ENCODE results near the gene TCF19. TPM values are rescaled to one million over a fixed set of nuclear protein-coding genes. Genes with fewer than 3 reads are reported as not detected.

Gene TCF19
- total RNA-seq, 2 donors from 2014 or later, result 10.8 to 12.5 TPM

DNA sequence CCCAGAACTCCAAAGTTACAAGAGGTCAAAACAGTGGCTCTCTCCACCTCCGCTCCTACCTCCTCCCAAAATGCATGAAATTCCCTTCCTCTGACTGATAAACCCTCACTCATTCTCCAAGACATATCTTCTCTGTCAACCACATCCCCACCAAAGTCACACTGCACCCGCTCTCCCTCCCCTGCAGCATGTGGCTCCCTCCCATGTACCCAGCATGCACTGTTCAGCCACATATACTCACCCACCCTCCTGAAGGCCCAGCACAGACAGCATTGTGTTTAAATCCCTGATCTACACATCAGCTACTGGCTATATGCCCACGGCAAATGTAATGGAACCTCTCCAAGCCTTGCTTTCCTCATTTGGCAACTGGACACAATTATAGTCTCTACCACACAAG, 17.6 kb downstream of the TCF19 start:
- Histone ChIP-seq H3K36me3 (ENCODE audit: control insufficient read depth, insufficient read depth, low read length) (no peaks in the 10 kb centered on the region), H3K9me3 (ENCODE audit: control insufficient read depth, low read length) (no peaks in the 10 kb centered on the region), H3K4me1 (ENCODE audit: control insufficient read depth, insufficient read depth, low read length) (peaks cover 19% of the 10 kb centered on the region), H3K27me3 (ENCODE audit: control insufficient read depth, insufficient read depth, low read length, poor library complexity, severe bottlenecking) (no peaks in the 10 kb centered on the region), H3K9ac (ENCODE audit: extremely low read depth, low read length, poor library complexity, severe bottlenecking) (no peak overlapping the region), H3K27ac (ENCODE audit: low read depth, low read length) (no peak overlapping the region), H3K4me3 (ENCODE audit: low read length) (no peak overlapping the region)
- Mint-ChIP-seq H3K4me1 (peaks cover 27% of the 10 kb centered on the region), H3K4me3 (no peak overlapping the region), H3K27me3 (ENCODE audit: insufficient read depth) (peaks cover 2% of the 10 kb centered on the region), H3K9me3 (no peaks in the 10 kb centered on the region), H3K36me3 (ENCODE audit: low read depth) (no peaks in the 10 kb centered on the region), H3K27ac (no peak overlapping the region)
- peak; percentile 42 for DNase-seq
- TF ChIP-seq, protein P1, sequence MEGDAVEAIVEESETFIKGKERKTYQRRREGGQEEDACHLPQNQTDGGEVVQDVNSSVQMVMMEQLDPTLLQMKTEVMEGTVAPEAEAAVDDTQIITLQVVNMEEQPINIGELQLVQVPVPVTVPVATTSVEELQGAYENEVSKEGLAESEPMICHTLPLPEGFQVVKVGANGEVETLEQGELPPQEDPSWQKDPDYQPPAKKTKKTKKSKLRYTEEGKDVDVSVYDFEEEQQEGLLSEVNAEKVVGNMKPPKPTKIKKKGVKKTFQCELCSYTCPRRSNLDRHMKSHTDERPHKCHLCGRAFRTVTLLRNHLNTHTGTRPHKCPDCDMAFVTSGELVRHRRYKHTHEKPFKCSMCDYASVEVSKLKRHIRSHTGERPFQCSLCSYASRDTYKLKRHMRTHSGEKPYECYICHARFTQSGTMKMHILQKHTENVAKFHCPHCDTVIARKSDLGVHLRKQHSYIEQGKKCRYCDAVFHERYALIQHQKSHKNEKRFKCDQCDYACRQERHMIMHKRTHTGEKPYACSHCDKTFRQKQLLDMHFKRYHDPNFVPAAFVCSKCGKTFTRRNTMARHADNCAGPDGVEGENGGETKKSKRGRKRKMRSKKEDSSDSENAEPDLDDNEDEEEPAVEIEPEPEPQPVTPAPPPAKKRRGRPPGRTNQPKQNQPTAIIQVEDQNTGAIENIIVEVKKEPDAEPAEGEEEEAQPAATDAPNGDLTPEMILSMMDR (conservative IDR thresholded peaks at IDR 0.05), result no peak
- WGBS, 2 experiments (ENCODE audit: insufficient coverage in 1 of 2, insufficient read length in 1 of 2), result 85 to 92% methylated on average over 3 of the region's 3 CpGs

DNA sequence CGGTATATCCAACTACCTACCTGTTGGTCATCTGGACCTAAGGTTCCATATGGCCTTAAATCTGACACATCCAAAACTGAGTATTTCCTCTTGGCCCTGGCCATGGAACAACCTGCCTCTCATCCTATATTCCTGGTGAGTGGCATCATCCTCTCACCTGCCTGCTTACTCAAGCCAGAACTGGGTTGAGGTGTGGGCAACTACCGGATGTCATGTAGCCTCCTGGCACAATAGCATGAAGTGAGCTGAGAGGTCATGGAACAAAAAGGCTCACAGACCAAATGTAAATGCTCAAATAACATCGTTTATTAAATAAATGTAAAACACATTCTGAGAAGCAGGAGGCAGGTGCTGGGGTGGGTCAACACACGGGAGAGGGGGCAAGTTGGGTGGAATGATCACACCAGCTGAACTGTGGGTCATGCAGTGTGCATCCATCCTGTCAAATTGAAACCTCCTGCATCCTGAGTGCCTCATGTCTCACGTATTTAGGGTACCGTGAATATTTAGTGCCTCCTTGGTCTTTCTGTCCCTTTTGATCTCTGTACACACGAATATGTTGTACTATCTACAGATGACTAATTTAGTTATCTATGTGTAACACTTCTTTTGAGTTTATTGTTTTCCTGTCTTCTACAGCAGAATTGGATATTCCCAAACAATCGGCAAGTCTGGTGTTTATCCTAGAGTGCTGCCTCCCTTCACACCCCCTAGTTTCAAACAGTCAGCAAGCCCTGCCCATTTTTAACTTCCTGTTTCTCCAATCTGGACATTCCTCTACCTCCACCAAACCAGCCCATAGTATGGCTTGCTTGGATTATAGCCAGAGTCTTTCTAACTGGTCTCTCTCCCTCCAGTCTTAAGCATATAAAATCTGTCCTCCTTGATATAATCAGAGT, 20.0 kb downstream of the TCF19 start:
- H3K27ac ChIP-seq (ENCODE audit: low read depth, low read length), result no peak overlapping the region
- WGBS, 2 experiments (ENCODE audit: insufficient coverage in 1 of 2, insufficient read length in 1 of 2), result 93% methylated on average over 5 to 8 of the region's 8 CpGs
- DNase-seq, result peak; percentile 34
- Mint-ChIP-seq H3K9me3 (no peaks in the 10 kb centered on the region), H3K4me1 (peaks cover 13% of the 10 kb centered on the region), H3K4me3 (no peak overlapping the region), H3K27ac (no peak overlapping the region), H3K36me3 (ENCODE audit: low read depth) (no peaks in the 10 kb centered on the region), H3K27me3 (ENCODE audit: insufficient read depth) (no peaks in the 10 kb centered on the region)
- no peaks in the 10 kb centered on the region for H3K9me3 ChIP-seq (ENCODE audit: control insufficient read depth, low read length)
- H3K27me3 ChIP-seq (ENCODE audit: control insufficient read depth, insufficient read depth, low read length, poor library complexity, severe bottlenecking), result no peaks in the 10 kb centered on the region
- TF ChIP-seq, protein P1 (conservative IDR thresholded peaks at IDR 0.05), result no peak
- H3K4me1 ChIP-seq (ENCODE audit: control insufficient read depth, insufficient read depth, low read length), result peaks cover 2% of the 10 kb centered on the region
- H3K36me3 ChIP-seq (ENCODE audit: control insufficient read depth, insufficient read depth, low read length), result no peaks in the 10 kb centered on the region
- no peak overlapping the region for H3K4me3 ChIP-seq (ENCODE audit: low read length)
- H3K9ac ChIP-seq (ENCODE audit: extremely low read depth, low read length, poor library complexity, severe bottlenecking), result no peak overlapping the region

DNA sequence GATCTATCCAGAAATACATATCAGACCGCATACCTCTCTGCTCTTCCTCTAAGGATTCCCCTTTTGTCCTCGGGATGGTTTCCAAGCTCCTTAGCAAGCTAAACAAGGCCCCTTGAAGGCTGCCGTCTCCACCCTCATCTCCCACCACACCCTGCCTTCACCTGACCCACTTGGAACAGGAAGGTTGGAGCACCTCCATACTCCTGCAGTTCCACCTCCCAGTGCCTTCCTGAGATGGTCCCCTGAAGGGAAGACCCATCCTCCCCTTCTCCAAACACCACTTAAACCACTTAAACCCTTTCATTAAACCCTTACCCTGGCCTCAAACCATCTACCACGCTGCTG, 20.6 kb downstream of the TCF19 start:
- peaks cover 17% of the 10 kb centered on the region for H3K4me1 Mint-ChIP-seq

More for the DNA sequence above, 20.6 kb downstream of the TCF19 start:
- Histone ChIP-seq H3K9ac (ENCODE audit: extremely low read depth, low read length, poor library complexity, severe bottlenecking) (no peak overlapping the region), H3K36me3 (ENCODE audit: control insufficient read depth, insufficient read depth, low read length) (no peaks in the 10 kb centered on the region), H3K9me3 (ENCODE audit: control insufficient read depth, low read length) (no peaks in the 10 kb centered on the region), H3K4me1 (ENCODE audit: control insufficient read depth, insufficient read depth, low read length) (no peaks in the 10 kb centered on the region), H3K27ac (ENCODE audit: low read depth, low read length) (no peak overlapping the region), H3K27me3 (ENCODE audit: control insufficient read depth, insufficient read depth, low read length, poor library complexity, severe bottlenecking) (no peaks in the 10 kb centered on the region), H3K4me3 (ENCODE audit: low read length) (no peak overlapping the region)
- Mint-ChIP-seq H3K4me3 (no peak overlapping the region), H3K27me3 (ENCODE audit: insufficient read depth) (no peaks in the 10 kb centered on the region), H3K36me3 (ENCODE audit: low read depth) (no peaks in the 10 kb centered on the region), H3K27ac (no peak overlapping the region), H3K9me3 (no peaks in the 10 kb centered on the region)
- TF ChIP-seq, protein P1 (conservative IDR thresholded peaks at IDR 0.05), result no peak
- no peak for DNase-seq
- 91 to 93% methylated on average over 4 of the region's 4 CpGs for WGBS, 2 experiments (ENCODE audit: insufficient coverage in 1 of 2, insufficient read length in 1 of 2)
